ENCODE results near the gene KIDINS220.
"Not testable (repeated sequence)": the region's sequence is repeated elsewhere in the genome, so short reads cannot be mapped to it uniquely, and the experiment has no call there.

Gene KIDINS220

DNA sequence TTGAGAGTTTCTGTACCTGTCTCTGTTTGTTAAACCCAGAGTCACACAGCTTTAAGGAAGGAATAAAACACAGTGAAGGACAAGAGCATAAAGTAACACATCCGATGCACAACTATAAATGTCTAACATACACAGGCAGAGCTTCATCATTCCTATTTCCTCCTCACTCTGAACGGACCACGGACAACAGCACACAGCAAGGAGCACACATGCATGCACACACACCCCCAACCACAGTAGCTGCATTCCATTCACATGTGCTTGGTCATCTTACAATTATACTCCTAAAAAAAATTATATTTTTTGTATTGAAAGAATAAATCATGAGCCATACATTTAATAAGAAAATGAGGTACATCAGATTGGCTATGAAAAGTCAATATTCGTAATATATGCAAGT lies 97.3 kb downstream of the KIDINS220 start:
- DNase-seq = no peak

DNA sequence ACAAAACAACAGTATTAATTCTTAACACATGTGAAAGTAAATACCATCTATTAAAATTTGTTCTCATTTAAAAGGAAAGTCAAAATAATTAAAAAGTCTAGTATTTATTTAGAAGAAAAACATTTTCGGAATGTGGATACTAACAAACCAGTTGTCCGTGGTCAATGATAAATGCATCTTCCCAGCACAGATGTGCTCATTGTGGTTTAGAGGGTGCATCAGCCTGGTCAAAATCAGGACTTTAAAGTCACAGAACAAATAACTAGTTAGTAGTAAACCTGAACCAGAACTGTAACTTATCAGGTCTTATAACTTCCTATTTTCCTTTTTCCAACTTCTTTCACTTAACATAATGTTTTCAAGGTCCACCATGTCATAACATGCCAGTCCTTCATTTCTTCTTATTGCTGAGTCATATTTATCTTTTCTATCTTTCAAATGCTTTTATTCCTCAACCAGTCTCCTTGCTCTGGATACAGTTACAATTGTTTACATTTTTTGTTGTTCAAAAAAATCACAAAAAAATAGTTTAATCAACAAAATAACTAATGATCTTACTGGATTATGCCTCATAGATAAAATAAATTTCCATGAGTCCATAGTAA lies 99.7 kb downstream of the KIDINS220 start:
- no peak for DNase-seq

DNA sequence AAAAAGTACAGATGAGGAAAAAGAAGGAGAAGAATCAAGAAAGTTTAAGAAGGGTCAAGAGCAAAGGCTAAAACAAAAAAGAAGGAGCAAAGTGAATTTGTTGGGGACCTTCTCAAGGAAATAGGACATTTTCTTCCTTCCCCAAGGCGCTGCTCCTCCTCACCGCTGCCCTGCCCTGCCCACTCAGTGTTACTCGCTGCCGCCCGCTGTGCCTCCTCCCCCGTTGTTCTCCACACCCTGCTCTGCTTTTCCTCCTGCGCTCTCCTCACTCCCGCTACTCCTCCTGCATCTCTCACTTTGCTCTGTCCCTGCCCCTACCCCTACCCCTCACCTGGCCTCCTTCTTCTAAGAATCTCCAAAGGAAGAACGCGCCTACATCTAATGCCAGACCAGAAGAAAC lies 104.8 kb downstream of the KIDINS220 start:
- no peak for DNase-seq

DNA sequence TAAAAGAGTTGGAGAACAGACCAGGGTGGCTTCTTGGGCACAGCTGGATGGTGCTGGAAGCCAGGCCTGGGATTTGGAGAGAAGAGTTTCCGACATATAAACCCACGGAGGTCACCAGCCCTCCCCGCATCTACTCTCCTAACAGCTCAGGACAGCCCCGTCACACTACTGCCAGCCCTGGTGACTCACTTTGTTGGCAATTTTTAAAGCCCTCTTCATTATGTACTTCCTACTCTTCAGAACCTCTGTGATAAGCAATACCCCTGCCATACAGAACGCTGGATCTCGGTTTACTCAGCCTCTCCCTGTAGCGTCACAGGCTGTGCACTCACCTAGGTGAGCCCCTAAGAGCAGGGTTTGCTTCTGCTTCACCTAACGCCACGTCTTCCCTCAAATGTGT lies 107.5 kb downstream of the KIDINS220 start:
- DNase-seq = no peak

DNA sequence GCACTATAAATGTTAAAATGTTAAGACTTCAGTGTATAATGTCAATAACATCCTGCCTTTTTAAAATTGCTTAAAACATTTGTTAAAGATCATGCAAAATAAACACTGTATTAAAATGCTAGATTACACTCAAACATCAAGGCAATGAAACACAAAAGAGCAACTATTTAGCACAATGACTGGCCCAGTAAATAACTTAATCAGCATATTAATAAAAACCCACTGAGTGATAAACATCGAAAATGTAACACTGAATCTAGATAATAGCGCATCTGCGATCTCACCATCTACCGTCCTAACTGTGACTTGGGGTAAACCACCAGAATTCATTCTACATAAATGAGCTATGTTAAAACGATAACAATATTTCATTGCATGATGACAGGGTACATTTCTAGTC lies 108.3 kb downstream of the KIDINS220 start:
- DNase-seq = not testable (repeated sequence)

DNA sequence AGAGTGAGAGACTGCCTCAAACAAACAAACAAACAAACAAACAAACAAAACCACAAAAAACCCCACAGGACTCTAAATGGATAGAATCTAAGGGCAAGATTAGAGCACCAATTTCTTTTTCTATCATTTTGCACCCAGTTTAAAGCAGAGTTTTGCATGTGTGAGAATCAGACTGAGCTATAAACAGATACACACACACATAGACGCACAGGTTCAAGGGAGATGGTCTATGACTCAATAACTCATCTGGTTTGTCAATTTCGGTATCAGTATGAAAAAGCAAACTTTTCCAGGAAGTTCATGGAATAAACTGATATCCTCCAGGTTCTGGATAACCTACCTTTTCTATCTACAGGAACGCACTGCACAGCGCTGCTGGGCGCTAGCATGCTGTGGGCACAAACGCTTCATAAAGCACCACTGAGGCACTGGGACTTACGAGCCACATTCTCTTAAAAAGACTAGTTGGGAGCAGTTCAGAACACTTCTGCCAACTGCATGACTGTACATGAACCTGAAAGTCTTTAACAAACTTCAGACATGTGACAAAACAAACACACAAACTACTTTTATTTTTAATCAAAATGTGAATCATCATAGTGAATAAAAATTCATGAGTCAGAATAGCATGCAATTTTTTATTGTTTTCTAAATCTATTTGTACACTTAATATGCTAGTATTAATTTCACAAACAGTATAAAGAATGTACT lies 109.0 kb downstream of the KIDINS220 start:
- DNase-seq = no peak

DNA sequence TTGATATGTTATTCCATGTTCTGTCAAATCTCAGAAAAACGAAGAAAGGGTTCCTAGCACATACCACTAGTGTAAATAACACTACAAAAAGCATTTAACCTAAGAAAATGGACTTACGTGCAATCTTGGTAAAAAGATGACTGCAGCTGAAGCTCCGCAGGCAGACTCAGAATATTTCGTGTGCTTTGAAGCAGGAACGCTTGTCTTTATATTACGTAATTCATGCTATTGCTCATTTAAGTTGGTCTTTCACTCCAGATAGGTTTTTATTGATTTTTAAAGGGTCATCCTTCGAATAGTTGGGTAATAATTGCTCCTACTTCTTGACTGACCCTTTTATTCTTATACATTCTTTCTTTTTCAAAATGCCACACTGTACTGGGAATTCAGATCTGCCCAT lies 111.6 kb downstream of the KIDINS220 start:
- DNase-seq = no peak

DNA sequence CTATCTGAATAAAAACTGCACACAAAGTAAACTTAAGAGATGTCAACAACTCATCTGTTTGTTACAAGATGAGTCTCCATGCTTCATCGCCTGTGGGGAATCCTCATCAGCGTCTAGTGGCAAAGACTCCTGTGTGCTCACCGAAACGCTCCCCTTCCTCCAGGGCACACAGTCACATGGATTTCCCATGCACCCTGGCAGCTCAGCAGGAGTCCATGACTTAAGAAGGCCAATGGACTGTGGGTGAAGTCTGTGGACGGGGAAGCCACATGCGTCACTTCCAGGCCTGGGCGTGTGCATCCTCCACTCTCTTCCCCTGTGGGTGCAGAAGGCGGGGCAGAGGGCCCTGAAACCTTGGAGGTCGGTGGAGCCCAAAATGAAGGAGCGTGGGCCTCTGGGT lies 114.4 kb downstream of the KIDINS220 start:
- no peak for DNase-seq

DNA sequence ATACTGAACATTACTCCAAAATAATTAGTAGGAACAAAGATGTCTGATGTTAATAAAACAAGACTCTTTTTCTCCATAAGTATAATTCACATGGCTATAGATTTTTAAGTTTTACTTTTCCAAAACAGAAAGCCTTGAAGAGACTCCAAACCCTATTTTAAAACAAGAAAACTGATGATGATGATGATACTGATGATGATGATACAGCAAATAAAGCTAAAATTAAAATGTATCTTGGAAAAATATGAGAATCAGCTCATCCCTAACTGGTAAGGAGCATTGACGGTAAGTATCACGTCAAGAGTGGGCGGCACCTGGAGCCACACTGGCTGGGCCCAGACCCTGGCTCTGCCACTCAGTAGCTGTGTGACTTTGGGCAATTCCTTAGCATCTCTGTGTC lies 116.0 kb downstream of the KIDINS220 start:
- DNase-seq = no peak

DNA sequence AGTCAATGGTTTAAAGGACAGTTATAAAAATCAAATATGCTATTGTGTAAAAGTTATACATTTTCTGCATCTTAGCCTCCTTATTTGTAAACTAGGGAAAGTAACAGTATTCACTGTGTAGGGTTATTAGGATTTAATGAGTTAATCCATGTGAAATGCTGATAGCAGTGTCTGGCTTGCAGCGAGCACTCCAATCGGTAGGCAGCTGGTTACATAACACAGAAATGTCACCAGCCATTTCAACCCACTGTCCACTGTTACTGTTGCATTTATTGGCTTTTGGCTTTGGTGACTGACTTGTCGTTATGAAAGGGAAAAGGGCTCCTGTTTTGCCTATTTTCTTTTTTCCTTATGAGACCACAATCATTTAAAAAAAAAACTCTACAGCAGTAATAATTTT lies 116.7 kb downstream of the KIDINS220 start:
- DNase-seq = no peak

DNA sequence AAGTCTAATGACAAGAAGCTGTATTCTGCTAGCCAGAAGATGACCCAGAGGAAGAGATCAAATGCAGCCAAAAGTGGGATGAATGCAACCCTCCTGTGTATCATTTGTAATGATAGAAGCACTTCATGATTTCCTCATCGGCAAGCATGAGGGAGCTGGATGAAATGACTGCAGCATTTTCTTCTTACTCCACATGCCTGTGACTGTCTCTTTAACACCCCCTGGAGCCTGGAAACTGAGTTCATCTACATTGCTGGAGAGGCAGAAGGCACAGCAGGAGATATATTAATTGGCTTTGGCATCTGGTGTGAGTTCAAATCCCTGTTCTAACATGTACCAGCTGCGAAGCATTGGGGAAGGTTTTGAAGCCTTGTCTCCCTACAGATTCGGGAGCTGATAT lies 117.9 kb downstream of the KIDINS220 start:
- no peak for DNase-seq

DNA sequence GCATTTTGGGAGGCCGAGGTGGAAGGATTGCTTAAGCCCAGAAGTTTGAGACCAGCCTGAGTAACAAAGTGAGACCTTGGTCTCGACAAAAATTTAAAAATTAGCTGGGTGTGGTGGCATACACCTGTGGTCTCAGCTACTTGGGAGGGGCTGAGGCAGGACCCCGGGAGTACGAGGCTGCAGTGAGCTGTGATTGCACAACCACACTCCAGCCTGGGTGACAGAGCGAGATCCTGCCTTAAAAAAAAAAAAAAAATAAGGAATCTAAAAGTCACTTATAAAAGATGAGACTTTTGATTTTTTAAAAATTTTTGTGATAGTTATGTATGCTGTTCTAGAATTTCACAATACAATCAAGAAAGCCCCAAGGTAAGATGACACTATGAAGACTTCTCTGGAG lies 122.4 kb downstream of the KIDINS220 start:
- DNase-seq = no peak

DNA sequence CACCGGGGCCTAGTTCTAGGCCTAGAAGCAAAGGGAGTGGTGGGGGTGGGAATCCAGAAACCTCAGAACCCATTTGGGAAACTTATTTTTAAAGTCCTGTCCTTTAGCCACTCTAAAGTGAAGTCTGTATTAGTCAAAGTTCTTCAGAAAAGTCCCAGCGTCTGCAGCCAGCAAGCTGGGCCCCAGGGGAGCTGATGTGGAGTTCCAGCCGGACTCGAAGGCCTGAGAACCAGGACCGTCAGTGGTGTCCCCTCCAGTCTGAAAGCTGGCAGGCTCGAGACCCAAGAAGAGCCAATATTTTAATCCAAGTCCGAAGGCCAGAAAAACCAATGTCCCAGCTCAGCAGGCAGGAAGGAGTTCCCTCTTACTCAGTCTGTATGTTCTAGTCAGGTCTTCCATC lies 123.1 kb downstream of the KIDINS220 start:
- DNase-seq = no peak

DNA sequence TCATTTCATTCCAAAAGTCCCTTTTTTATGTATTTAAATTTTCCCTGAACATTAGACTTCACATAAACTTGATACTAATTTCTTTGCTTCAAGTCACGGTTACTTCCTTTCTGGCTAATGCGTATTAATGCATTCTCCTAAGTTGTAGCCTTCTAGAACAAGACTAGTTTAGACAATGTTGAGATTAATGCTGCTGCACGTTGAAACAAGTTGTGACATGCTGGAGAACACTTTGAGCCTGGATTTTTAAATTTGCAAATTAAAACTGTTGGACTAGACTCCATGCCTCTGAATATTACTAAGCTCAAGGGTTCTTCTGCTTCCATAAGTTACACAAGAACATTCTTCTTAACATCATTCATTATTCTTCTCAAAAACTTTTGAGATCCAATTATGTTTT lies 126.5 kb downstream of the KIDINS220 start:
- no peak for DNase-seq

DNA sequence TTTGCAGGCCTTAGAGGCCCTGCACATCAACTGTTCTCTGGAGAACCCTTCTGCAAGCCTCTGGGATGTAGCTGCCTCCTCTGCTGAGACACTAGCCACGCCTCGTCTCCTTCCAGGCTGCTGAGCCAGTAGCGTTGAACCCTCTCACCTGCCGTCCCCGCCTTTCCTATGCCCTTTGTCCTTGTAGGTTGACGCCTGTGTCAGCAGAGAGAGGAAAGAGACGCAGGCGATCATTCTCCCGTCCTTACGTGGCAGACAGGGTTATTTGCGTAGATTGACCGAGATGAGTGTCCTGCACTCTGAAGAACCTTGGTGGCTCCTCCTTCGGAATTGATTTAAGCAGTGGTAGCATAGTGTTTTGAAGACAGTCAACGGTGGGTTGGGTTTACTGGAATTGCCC lies 127.8 kb downstream of the KIDINS220 start:
- no peak for DNase-seq

DNA sequence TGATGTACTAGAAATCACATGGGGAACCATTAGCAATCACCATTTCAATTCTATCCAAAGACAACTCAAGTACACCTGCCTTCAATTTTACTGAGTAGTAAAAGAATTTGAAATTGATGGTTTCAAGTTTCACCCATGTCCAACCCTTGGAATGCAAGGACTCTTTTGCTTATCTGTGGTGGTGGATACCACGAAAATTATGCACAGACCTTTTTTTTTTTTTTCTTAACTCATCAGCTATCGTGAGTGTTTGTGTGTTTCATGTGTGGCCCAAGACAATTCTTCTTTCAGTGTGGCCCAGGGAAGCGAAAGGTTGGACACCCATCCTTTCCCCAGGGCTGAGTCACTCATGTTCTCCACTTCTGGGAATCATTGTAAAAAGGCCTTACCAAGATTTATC lies 132.5 kb downstream of the KIDINS220 start:
- no peak for DNase-seq

DNA sequence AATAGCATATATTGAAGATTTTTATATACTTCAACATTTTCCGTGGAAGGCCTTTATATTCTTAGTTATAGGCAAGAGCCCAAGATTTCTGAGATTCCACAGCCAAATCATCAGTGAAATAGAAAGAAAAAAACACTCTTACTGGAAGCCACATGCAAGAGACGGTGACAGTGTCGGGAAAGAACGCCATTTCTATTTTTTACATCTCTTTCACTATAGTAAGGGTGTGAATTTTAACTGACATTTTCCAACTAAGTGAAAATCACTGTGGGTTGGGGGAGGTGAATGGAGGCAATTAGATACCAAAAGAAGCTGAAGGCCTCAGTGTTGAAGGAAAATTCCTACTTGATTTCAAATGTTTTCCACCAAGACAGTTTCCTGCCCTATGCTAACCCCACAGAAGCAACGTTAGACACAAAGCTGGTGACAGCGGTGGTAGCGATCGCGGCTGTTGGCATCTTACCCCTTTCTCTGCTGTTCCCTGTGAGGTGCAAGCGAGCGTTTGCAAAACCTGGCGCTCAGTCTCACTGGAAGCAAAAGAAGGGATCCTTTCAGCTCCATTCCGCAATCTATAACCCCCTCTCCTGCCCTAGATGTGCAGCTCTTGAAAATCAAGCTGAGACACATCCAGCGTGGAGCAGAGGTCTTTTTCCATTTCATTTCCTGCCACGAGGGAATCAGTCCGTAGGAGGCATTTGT lies 135.6 kb downstream of the KIDINS220 start:
- DNase-seq = no peak

DNA sequence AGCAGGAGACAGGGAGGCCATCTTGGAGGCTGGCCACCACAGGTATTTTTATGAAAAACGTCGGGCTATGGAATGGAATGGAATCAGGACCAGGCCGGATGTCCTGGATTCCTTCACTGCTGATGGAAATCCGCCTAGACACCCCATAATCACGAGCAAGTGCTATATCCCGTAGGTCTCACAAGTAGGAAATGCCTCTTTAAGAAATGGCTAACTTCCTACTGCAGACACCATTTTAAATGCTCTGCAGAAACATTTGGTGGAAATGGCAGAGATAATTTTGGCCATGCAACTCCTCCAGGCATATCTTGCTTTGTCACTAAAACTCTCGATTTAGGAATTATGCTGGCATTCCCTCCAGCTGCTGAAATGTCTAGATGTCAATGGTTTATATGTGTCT lies 137.6 kb downstream of the KIDINS220 start:
- DNase-seq = no peak

DNA sequence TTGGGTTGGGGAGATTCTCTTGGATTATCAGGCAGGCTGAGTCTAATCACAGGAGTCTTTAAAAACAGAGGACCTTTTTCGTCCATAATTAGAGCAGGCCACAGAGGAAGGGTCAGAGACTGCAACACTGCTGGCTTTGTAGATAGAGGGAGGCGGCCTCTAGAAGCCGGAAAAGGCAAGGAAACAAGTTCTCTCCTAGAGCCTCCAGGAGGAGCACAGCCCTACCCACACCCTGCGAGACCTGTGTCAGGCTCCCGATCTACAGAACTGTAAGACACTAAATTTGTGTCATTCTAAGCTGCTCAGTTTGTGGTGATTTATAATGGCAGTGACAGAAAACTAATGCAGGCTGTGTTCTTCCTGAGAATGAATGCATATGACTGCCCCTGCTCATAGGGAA lies 140.2 kb downstream of the KIDINS220 start:
- no peak for DNase-seq

DNA sequence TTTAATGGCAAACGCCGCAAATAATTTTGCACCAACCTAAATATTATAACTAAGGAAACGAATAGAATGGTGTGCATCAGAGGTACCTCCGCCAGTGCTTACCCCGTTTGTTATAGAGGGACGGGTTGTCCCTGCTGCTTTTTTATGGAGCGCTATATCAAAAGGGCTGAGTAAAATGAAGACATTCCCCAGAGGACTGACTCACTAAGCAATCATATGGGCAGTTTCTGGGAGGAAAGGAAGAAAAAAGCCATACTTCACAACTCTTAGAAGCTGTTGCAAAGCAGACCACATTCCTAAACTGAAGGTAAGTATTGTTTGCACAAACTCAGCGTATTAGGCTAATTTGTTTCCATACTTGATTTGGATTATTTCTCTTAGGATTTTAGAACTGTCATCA lies 142.7 kb downstream of the KIDINS220 start:
- DNase-seq = no peak

DNA sequence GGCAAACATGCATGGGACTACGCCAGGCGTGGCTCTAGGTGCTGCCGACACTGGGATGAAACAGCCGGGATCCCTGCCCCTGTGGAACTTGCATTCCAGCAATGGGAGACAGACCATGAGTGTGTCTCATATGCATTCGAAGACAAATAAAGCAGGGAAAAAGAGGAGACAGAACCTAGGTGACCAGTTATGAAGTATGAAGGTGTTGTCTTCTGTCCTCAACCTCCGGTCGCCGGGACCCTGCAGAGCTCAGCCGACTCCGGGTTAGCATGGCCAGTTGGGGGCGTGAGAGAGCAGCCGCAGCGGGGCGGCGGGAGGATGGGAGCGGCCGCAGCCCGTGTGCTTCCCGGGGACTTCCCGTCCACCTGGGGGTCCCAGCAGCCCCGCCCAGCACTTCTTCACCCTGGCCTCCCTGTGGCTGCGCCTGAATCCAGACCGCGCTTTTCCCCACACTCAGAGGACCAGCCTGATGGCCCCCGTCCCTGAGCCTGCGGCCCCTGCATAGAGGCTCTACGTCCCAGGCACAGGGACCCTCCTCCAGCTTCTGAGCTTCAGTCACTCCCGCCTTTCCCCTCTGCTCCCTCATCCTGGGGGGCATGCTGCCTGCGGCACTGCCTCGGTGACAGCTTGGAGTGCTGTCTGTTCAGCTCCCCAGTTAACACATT lies 144.1 kb downstream of the KIDINS220 start:
- no peak for DNase-seq

DNA sequence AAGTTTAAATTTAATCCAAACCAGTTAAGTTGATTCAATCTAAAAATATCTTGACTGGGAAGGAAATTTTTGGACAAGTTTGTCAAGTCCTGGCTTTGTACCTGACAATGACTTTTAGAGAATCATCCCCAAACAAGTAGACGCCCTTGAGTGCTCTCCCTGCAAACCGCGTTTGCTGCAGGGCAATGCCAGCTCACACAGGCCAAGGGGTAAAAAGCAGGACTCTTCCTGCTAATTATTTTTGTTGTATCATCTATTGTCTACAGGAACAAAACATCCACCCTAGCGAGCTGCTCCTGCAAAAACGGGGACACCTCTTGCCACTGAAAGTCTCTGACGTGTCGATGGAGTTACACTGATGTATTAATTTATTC lies 144.6 kb downstream of the KIDINS220 start:
- no peak for DNase-seq

DNA sequence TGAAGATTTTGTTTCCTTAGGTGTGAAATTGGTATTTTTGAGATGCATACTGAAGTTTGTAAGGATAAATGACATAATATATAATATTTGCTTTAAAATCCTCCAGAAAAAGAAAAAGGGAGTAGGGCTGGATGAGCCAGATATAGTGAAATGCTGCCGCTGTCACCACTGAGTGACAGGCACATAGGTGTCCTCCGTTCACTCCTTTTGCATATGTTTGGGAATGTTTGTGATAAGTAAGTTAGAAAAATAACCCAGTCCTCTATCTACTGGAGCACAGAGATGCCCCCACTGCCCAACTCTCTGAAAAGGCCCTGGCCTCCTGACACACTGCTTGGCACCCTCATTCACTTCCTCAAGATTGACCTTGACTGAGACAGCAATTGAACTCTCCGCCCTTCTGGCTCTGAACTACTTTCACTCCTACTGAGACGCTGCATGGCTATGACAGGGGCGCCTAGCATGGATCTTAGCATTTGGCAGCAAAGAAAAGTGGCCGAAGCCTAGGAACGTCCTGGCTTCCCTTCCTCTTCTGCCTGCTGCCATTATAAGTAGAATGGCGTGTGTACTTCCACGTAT lies 145.5 kb downstream of the KIDINS220 start:
- no peak for DNase-seq
